SU-DHL-6 (cell line): ENCODE measurements around the gene CEACAM20.
"Not testable (repeated sequence)": the region's sequence is repeated elsewhere in the genome, so short reads cannot be mapped to it uniquely, and the experiment has no call there.

Source experiments
- H2AFZ ChIP-seq: fragments of 200-600 bp; sonication (generic); 2 replicates; pipeline ENCODE4 v1.6.1; 2014; ENCODE audit warnings: low read depth, mild to moderate bottlenecking, moderate library complexity, mixed read lengths, antibody characterized with exemption, low read length; ENCODE audit not compliant: severe bottlenecking
- H3F3A ChIP-seq: fragments of 200-600 bp; shearing (Covaris generic); 2 replicates; pipeline ENCODE4 v1.6.0; 2016; ENCODE audit warnings: antibody characterized with exemption, mild to moderate bottlenecking; ENCODE audit not compliant: insufficient read depth
- H3K27ac ChIP-seq: fragments of 200-600 bp; sonication (generic); 2 replicates; pipeline ENCODE4 v1.5.1; 2016; ENCODE audit warnings: low read depth, mild to moderate bottlenecking, low read length, moderate library complexity, mixed read lengths
- H3K27me3 ChIP-seq: fragments of 200-600 bp; sonication (generic), shearing (Covaris generic); 2 replicates; pipeline ENCODE4 v1.6.0; 2014; ENCODE audit warnings: mild to moderate bottlenecking, low read length
- H3K36me3 ChIP-seq: fragments of 200-600 bp; sonication (generic); 2 replicates; pipeline ENCODE4 v1.6.1; 2014; ENCODE audit warnings: mild to moderate bottlenecking, low read length, mixed read lengths
- H3K4me2 ChIP-seq: fragments of 300-600, 200-600 bp; shearing (Covaris generic), sonication (generic); 2 replicates; pipeline ENCODE4 v1.6.0; 2014; ENCODE audit warnings: low read length, low read depth, mild to moderate bottlenecking; ENCODE audit not compliant: poor library complexity, severe bottlenecking
- H3K4me3 ChIP-seq: fragments of 200-600 bp; sonication (generic); 2 replicates; pipeline ENCODE4 v1.5.1; 2014; ENCODE audit warnings: antibody characterized with exemption, low read length, mild to moderate bottlenecking, mixed read lengths; ENCODE audit not compliant: insufficient read depth, poor library complexity, severe bottlenecking
- H3K79me2 ChIP-seq: fragments of 200-600 bp; sonication (generic); 2 replicates; pipeline ENCODE4 v1.6.1; 2014; ENCODE audit warnings: mild to moderate bottlenecking, low read length, moderate library complexity; ENCODE audit not compliant: insufficient read depth
- H3K9ac ChIP-seq: fragments of 200-600 bp; sonication (generic); 2 replicates; pipeline ENCODE4 v1.7.0; 2014; ENCODE audit warnings: mild to moderate bottlenecking, low read length
- H3K9me2 ChIP-seq: fragments of 200-600 bp; sonication (generic); replicated peaks from 2 replicates; pipeline ENCODE4 v1.6.1; 2014; ENCODE audit warnings: low read length; ENCODE audit not compliant: insufficient read depth
- H3K9me3 ChIP-seq: fragments of 200-600 bp; sonication (generic); 2 replicates; pipeline ENCODE4 v1.6.1; 2014; ENCODE audit warnings: low read length, mixed read lengths; ENCODE audit not compliant: insufficient read depth
- H4K20me1 ChIP-seq: fragments of 200-600 bp; sonication (generic); 2 replicates; pipeline ENCODE4 v1.6.1; 2014; ENCODE audit warnings: low read depth, mild to moderate bottlenecking, antibody characterized with exemption, low read length, moderate library complexity, mixed read lengths
- EZH2phosphoT487 ChIP-seq: fragments of 200-600 bp; sonication (generic), shearing (Covaris generic); conservative IDR thresholded peaks from 2 replicates; pipeline ENCODE4 v1.6.1; 2018; ENCODE audit warnings: mild to moderate bottlenecking, antibody characterized with exemption, low read length, moderate library complexity, mixed read lengths
- TF ChIP-seq, protein P1 (sequence below): fragments of 200-600 bp; sonication (generic); IDR thresholded peaks from one replicate; pipeline ENCODE4 v1.5.1; 2017; ENCODE audit warnings: antibody characterized with exemption, mild to moderate bottlenecking, low read length, moderate library complexity; ENCODE audit not compliant: insufficient read depth, poor library complexity, severe bottlenecking

Gene CEACAM20

DNA sequence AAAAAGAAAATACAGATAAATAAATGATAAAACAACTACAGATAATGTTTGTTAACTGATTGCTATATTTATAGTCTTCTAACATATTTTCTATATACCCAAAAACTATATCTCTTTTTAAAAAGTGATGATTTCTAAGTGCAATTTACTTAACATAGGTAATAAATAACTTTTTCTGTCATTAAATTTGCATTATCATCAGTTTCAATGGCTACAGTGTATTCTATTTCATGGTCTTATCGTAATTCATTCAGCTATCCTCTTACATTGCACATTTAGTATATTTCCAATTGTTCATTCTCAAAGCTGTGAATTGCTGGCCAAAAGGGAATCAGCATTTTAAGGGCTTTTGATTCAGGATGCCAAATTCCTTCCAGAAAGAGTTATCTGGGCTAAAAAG, 32.8 kb downstream of the CEACAM20 start:
- TF ChIP-seq EZH2phosphoT487, result no peak
- TF ChIP-seq, protein P1, sequence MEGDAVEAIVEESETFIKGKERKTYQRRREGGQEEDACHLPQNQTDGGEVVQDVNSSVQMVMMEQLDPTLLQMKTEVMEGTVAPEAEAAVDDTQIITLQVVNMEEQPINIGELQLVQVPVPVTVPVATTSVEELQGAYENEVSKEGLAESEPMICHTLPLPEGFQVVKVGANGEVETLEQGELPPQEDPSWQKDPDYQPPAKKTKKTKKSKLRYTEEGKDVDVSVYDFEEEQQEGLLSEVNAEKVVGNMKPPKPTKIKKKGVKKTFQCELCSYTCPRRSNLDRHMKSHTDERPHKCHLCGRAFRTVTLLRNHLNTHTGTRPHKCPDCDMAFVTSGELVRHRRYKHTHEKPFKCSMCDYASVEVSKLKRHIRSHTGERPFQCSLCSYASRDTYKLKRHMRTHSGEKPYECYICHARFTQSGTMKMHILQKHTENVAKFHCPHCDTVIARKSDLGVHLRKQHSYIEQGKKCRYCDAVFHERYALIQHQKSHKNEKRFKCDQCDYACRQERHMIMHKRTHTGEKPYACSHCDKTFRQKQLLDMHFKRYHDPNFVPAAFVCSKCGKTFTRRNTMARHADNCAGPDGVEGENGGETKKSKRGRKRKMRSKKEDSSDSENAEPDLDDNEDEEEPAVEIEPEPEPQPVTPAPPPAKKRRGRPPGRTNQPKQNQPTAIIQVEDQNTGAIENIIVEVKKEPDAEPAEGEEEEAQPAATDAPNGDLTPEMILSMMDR, result no peak
- no peak overlapping the region for H3K4me3 ChIP-seq
- no peaks in the 10 kb centered on the region for H3F3A ChIP-seq
- H3K4me2 ChIP-seq, result no peak overlapping the region
- H3K9me3 ChIP-seq, result peaks cover 62% of the 10 kb centered on the region
- no peaks in the 10 kb centered on the region for H3K27me3 ChIP-seq
- no peaks in the 10 kb centered on the region for H3K9me2 ChIP-seq
- no peak overlapping the region for H2AFZ ChIP-seq
- no peak overlapping the region for H3K9ac ChIP-seq
- peaks cover 51% of the 10 kb centered on the region for H3K79me2 ChIP-seq
- no peak overlapping the region for H3K27ac ChIP-seq
- H3K36me3 ChIP-seq, result peaks cover 69% of the 10 kb centered on the region
- no peaks in the 10 kb centered on the region for H4K20me1 ChIP-seq

DNA sequence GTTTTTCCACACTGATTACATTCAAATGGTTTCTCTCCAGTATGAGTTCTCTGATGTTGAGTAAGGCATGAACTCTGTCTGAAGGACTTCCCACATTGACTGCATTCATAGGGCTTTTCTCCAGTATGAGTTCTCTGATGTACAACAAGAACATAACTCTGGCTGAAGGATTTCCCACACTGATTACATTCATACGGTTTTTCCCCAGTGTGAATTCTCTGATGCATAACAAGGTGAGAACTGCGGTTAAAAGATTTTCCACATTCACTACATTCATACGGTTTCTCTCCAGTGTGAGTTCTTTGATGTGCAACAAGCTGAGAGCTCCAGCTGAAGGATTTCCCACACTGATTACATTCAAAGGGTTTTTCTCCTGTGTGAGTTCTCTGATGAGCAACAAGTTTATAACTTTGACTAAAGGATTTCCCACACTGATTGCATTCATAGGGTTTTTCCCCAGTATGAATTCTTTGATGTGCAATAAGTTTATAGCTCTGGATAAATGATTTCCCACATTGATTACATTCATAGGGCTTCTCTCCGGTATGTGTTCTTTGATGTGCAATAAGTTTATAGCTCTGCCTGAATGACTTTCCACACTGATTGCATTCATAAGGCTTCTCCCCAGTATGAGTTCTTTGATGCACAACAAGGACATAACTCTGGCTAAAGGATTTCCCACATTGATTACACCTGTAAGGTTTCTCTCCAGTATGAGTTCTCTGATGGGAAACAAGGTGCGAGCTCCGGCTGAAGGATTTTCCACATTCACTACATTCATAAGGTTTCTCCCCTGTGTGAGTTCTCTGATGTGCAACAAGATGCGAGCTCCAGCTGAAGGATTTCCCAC, 52.7 kb downstream of the CEACAM20 start:
- Histone ChIP-seq H3K4me3 (no peak overlapping the region), H3K9ac (no peak overlapping the region), H3K4me2 (no peak overlapping the region), H3K27me3 (no peaks in the 10 kb centered on the region), H4K20me1 (no peaks in the 10 kb centered on the region), H3K27ac (no peak overlapping the region), H2AFZ (no peak overlapping the region), H3K79me2 (no peaks in the 10 kb centered on the region), H3K9me2 (no peaks in the 10 kb centered on the region), H3K9me3 (peaks cover 88% of the 10 kb centered on the region), H3K36me3 (peaks cover 62% of the 10 kb centered on the region), H3F3A (peaks cover 18% of the 10 kb centered on the region)
- TF ChIP-seq, protein P1, result no peak
- no peak for TF ChIP-seq EZH2phosphoT487

DNA sequence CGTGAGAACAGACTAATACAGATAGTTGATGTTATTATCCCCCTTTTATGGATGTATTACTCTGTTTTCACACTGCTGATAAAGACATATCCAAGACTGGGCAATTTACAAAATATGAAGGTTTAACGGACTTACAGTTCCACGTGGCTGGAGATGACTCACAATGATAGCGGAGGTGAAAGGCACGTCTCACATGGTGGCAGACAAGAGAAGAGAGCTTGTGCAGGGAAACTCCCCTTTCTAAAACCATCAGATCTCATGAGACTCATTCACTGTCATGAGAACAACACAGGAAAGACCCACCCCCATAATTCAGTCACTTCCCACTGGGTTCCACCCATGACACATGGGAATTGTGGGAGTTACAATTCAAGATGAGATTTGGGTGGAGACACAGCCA, 60.7 kb downstream of the CEACAM20 start:
- H3K9me2 ChIP-seq, H2AFZ ChIP-seq, H3K27ac ChIP-seq, H3K4me3 ChIP-seq, H3K36me3 ChIP-seq, H3F3A ChIP-seq, H4K20me1 ChIP-seq, H3K9ac ChIP-seq, H3K27me3 ChIP-seq, H3K4me2 ChIP-seq, H3K79me2 ChIP-seq: not testable (repeated sequence)
- peaks cover 24% of the 10 kb centered on the region; the same call in 1 of the 2 replicates for H3K9me3 ChIP-seq

DNA sequence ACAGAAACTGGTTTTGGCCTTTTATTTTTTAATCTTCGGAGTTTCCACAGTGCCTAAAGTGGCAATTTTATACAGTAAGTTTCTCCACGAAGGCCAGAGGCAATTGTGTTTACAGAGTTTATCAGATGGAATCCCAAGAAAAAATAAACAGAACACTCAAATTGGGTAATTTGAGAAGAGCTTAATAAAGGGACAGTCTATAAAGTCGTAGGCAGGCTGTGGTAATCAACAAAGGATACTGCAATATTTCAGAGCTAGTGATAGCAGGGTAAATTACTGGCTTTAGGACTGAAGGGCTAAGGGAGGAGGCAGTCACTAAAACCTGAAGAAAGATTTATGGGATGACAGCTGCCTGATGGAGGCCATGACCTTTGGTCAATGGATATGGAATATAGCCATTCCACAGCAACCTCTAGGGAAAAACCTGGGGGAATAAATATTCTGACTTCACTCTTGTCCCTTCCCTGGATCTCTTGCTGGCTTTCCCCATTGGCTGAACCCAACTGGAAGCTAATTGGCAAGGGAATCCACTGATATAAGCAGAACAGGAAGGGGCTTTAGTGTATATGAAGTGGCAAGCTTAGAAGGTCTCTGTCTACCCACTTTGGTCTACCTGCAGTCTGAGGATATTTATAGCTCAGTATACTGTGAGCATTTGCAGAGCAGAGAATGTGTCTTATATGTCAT, 66.7 kb downstream of the CEACAM20 start:
- H3K4me3 ChIP-seq, H2AFZ ChIP-seq, H3K9me2 ChIP-seq, H3K4me2 ChIP-seq, H3K27me3 ChIP-seq, H3K9ac ChIP-seq, H3K9me3 ChIP-seq, H3F3A ChIP-seq, H4K20me1 ChIP-seq, H3K36me3 ChIP-seq, H3K79me2 ChIP-seq, H3K27ac ChIP-seq: not testable (repeated sequence)
